Glomerular visceral epithelial cell (primary cell): Measurements from ENCODE around the gene CPEB3.
"Not testable (repeated sequence)": the region's sequence is repeated elsewhere in the genome, so short reads cannot be mapped to it uniquely, and the experiment has no call there.

Experiments used
- DNase-seq: peaks from one replicate; pipeline ENCODE4 v3.0.0-alpha.2; 2016; ENCODE audit errors: extremely low spot score

Gene CPEB3

DNA sequence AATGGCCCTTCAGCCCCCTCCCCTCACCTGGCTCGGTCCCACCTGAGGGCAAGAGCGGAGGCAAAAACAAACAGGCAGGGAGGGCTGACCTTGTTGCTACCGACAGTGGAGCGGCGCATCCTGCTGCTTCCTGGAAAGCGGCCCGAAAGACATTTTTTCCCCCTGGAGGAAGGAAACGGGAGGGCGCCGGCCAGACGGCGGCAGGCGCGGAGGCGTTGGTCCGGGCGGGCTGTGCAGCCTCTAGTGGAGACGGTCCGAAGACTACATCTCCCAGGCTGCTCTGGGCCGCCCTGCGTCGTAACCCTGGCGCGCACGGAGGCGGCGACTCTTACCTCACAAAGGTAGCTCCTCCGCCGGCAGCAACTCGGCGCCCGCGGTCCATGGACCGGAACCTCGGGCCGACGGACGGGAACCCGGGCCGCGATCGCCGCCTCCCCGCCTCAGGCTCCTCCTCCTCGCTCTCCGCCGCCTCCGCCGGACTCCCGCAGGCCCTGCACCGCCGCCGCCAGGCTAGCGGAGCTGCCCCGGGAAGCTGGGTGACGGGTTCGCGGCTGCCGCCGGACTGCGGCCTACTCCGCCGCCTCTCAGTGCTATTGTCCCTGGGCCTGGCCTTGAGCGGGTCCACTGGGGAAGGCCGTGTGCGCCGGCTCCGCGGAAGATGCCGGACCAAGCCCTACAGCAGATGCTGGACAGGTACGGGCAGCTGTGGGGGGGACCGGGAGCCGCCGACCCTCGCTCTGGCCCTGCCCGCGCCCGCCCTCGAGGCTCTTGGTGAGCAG lies at the start of gene CPEB3, which contains the start of gene MARCHF5:
Gene CPEB3 (minus strand): TSS at position 242 of the 779 bp plus-strand sequence. CDS start 50,728 bp downstream, outside the sequence.
Gene MARCHF5 (plus strand): TSS at position 331 of the 779 bp plus-strand sequence. CDS start 328 bp downstream, at position 659.
- peak; percentile 98 for DNase-seq

DNA sequence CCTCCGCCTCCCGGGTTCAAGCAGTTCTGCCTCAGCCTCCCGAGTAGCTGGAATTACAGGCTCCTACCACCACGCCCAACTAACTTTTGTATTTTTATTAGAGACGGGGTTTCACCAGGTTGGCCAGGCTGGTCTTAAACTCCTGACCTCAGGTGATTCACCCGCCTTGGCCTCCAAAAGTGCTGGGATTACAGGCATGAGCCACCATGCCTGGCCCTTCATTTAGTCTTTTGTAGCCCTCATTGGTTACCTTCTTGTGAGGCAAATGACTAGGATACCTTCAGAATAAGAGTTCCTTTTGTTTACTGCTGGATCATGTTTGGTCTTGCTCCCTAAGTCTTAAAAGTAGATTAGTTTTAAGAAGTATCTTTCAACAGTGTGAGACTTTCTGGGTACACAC lies 39.0 kb upstream of the CPEB3 start:
- DNase-seq, result not testable (repeated sequence)

DNA sequence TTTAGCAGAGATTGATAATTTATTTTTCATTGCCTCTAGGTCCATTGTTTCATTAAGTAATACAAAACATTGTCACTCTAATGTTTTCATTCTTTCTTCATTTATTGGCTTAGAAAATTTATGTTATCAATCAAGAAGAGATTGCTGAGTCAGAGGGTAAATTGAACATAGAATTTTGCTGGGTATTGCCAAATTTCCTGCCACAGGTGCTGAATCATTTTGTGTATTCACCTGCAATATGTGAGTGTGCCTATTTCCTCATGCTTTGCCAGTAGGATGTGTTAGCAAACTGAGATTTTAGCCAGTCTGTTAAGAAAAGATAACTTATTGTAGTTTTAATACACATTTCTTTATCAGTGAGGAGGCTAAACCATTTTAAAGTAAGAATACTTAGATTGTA lies 38.1 kb upstream of the CPEB3 start:
- no peak for DNase-seq

DNA sequence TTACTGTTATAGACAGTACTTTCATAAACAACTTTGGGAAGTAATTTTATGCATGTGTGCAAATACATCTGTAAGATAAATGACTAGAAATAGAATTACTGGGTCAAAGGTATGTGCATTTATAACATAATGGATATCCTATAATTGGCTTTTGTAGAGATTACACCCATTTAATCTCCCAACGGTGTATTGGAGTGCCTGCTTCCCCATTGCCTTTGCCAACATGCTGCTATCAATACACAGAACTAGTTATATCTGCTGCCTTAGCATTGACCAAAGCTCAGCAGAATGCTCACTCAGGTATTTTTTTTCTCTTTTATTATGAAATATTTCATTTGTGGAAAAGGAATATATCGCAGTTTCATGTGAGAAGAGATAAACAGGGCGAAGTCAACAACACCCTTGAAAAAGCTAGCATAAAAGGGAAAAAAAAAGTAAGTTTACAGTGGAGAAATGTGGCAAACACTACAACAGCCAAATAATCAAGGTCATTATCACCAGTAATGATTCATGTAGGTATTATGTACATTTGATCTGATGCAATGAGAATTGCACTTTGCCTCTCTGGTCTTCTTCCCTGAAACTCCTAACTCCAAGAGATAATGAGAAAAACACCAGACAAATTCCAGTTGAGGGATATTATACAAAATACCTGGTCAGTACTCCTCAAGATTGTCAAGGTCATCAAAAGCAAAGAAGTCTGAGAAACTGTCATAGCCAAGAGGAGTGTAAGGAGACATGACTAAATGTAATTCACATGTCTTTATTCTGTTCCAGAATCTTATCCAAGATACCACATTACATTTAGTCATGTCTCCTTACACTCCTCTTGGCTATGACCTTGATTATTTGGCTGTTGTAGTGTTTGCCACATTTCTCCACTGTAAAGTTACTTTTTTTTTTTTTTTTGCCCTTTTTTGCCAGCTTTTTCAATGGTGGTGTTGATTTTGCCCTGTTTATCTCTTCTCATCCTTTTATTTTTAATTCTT lies 36.9 kb upstream of the CPEB3 start:
- no peak for DNase-seq

DNA sequence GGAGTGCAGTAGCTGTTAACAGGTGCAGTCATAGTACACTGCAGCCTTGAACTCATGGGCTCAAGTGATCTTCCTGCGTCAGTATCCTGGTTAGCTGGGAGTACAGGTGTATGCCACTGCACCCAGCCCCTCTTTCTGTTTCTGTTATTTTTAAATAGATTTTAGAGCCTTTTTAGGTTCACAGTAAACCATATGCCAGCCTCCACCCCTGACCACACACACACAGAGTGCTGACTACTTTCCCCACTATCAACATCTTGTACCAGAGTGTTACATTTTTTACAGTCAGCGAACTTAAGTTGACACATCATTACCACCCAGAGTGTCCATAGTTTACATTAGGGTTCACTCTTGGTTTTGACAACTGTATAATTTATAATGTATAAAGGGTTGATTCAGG lies 32.2 kb upstream of the CPEB3 start:
- DNase-seq, result no peak

DNA sequence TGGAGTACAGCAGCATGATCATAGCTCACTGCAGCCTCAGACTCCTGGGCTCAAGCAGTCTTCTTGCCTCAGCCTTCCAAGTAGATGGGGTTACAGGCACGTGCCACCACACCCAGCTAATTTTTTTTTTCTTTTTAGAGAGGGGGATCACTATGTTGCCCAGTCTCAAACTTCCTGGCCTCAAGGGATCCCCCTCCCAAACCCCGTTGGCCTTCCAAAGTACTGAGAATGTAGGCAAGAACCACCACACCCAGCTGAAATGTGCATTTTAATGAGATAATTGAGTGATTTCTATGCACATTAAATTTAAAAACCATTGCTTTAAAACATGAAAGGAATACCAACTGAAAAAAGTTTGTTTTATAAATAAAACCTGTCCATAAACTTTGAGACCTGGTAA lies 25.7 kb upstream of the CPEB3 start:
- no peak for DNase-seq

DNA sequence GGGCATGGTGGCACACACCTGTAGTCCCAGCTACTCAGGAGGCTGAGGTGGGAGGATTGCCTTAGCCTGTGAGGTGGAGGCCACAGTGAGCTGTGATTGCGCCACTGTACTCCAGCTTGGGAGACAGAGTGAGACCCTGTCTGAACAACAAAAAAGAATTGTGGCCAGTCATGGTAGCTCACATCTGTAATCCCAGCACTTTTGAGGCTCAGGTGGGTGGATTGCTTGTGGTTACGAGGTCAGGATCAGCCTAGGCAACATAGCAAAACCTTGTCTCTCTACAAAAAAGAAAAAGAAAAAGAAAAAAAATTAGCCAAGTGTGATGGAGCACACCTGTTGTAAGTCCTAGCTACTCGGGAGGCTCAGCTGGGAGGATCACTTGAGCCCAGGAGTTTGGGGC lies 22.9 kb upstream of the CPEB3 start:
- DNase-seq, result no peak

DNA sequence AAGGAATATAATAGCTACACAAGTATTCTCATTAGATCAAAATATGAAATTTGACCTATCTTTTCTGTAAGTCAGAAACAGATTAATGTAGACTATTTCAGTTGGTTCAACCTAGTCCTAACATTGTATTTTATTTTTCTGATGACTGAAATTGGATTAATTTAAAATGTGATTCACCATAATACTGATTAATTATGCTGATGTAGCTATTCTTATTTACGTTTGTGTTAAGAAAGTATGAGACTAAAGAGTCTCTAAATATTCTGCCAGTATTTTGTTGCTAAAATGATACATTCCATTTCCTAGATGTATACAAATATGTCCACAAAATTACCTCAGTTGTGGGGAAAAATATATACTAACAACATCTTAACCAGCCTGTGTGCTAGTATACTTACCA lies 18.4 kb upstream of the CPEB3 start:
- no peak for DNase-seq

DNA sequence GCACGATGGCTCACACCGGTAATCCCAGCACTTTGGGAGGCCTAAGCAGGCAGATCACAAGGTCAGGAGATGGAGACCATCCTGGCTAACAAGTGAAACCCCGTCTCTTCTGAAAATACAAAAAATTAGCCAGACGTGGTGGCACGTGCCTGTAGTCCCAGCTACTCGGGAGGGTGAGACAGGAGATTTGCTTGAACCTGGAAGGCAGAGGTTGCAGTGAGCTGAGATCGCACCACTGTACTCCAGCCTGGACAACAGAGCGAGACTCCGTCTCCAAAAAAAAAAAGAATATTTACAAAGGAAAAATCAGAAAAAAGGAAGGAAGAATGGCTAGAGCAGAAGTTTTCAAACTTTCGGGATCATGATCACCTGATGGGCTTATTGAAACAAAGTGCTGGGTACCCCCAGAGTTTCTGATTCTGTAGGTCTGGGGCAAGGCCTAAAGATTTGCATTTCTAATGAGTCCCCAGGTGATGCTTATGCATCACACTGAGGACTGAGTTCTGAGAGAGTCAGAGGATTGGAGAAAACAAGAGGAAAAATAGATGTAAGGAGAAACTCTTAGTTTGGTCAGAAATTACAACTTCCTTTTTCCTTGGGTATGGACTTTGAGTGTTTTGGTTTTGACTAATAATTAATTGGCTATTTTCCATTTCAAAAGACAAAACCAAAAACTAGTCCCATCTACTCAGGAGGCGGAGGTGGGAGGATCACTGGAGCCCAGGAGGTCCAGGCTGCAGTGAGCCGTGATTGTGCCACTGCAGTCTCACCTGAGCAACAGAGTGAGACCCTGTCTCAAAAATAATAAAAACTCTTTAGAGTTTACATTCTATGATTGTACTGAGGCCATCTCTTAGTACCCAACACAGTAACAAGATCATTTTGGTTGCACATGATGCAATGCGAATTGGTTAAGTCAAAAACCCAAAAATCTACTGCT lies 14.5 kb upstream of the CPEB3 start:
- DNase-seq, result no peak

DNA sequence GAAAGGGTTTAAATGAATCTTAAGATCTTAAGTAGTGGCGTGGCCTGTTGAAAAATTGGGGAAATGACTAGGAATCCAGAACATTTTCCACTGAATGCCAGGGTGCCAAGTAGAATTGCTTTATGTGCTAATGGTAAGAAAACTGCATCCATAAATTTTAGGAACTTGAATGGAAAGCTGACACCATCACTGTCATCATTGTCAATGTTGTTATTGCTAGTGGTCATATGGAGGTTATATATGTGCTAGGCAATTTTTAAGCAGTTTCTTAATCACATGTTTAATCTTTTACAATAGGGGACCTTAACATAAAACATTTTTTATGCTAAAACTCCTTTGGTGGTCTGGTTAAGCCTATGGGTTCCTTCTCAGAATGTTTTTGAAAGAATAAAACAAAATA lies 13.2 kb upstream of the CPEB3 start:
- DNase-seq, result no peak

DNA sequence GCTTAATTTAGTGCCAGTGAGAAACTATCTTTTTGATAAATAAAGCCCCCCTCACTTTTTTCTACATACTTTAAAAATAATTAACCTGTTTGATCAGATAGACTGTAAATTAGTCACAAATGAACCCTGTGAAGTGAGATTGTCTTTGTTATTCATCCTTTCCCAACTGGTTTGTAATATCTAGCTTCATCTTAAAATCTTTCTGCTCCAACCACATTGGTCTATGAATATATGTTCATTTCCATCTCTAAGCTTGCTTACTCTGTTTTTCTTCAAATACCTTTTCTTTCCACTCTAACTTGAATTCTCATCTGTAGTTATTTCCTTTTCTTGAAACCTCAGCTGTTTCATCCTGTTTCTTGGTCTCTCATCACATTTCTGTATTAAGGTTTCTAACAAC lies 12.2 kb upstream of the CPEB3 start:
- no peak for DNase-seq

DNA sequence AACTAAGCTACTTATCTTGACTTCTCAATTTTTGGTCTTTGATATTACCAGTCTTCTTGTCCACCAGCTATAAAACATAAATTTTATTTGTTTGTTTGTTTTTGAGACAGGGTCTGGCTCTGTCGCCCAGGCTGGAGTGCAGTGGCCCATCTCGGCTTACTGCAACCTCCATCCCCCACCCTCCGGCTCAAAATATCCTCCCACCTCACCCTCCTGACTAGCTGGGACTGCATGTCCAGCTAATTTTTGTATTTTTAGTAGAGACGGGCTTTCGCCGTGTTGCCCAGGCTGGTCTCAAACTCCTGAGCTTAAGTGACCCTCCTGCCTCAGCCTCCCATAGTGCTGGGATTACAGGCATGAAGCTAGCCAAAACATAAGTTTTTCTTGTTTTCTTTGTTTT lies 7.6 kb upstream of the CPEB3 start:
- no peak for DNase-seq

DNA sequence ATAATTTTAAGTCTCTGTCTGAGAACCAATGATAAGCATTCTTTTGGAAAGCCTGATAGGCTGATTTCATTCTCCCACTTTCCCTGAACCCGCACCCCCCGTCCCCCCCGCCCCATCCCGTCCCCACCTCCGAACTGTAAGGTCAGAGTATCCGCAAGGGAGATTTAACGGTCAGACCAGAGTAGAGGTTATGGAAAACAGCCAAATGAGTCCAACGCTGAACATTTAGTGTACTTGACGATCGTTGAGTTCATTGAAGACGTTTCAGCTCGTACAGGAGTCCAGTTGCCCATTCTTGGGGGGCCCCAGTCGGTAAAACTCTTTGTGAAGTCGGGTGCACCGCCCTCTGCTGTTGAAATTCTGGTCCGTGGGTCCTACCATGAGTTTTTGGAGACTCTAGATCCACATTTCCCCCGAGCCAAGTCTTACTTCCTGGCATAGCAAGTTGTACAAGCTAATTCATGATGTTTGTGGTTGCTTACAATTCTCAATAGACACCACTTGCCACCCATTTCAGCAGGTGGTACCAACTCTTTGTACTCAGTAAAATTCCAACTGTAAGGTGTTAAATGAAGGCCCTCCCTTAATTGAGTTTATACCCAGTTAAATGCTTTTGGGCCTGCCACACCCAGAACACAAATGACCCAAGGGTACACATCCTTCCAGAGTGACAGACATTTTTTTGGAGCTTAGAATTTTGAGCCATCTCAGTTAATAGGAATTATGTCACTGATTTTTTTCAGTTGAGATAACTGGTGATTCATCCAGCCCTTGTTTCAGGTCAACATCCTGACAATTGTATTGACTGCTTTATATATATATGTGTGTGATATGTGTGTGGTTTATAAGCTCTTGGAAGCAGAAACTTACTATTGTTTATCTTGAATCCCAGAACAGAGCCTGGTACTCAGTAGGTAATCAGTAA lies 1.3 kb upstream of the CPEB3 start:
- peak; percentile 48 for DNase-seq

DNA sequence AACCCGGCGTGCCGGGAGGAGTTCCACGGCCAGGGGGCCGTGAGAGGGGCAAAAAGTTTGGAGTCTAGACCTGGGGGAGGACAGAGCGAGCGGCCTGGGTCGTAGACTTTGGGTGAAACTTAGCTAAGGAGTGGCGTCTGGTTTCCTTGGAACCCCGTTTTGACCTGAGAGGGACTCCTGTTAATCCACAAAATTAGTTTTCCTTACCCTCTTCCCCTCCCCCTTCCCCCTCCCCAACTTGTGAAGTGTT lies 663 bp upstream of the CPEB3 start:
- DNase-seq, result no peak

DNA sequence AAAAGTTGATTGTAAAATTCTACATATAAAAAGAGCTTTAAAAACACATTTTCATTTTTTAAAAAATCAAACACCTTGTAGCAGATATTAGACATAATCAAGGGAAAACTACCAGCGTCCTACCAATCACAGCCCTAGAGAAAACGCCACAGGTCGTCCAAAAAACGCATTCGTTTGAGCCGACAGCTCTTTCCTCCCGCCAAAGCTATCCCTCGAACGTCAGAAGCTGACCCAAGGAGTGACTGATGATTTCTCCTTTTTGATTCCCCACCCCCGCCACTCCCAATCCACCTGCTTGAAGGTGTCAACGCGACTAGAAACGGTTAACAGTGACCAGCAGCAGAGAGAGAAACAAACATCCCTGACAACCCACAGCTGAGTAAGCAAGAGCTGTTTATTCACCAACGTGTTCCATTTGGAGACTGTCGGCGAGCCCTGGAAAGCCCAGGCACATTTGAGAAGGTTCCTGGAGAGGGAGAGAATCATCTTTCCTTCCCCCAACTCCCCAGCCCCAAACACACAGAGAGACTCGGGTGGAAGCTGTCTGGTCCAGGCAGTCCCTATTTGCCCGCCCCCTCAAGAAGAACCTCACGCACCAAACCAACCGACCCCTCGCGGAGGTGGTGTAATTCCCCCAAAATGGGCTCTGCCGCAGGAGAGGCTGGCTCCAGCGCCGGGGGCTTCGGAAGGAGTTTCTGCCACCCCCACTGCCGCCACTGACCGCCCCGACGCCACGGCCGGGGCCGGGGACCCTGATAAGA lies 622 bp downstream of the CPEB3 start:
- DNase-seq, result peak; percentile 37

DNA sequence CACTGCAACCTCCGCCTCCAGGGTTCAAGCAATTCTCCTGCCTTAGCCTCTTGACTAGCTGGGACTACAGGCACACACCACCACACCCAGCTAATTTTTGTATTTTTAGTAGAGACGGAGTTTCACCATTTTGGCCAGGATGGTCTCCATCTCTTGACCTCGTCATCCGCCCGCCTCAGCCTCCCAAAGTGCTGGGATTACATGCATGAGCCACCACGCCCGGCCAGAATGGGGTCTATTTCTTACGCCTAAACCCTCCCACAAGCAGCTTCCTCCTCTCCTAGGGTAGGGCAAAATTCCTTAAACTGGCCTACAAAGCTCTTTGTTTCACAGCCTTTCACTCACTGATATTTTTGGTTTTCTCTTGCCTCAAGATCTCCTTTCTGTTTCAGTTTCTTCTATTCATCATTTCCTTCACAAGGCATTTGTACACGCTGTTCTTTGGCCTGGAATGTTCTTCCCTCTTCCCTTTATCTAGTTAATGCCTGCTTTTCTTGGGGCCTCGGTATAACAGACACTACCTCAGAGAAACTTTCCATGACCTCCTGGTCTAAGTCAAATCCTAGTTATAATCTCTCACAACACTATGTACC lies 6.7 kb downstream of the CPEB3 start:
- DNase-seq, result no peak

DNA sequence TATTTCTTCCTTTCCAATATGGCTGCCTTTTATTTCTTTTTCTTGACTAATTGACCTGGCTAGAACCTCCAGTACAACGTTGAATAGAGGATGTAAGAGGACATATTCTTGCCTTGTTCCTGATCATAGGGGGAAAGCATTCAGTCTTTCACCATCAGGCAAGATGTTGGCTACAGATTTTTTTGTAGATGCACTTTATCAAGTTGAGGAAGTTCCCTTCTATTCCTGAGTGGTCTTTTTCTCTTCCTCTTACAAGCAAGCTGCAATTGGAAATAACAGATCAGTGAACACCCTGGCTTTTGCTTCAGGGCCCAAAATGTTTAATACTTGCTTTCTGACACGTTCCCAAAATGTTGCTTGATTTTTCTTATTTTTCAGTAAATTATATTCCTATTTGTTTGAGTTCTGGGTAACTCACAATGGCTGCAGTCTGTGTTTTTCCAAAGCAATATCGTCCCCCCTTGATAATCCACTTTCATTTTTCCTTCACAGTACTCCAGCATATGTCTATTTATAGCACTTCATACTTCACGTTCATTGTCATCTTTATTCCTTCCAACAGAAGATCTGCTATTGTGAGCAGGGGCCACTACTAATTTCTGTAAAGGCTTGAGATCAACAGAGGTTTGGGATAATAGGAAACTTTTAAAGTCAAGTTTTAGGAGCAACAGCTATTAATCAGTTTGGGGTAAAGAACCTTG lies 11.7 kb downstream of the CPEB3 start:
- no peak for DNase-seq

DNA sequence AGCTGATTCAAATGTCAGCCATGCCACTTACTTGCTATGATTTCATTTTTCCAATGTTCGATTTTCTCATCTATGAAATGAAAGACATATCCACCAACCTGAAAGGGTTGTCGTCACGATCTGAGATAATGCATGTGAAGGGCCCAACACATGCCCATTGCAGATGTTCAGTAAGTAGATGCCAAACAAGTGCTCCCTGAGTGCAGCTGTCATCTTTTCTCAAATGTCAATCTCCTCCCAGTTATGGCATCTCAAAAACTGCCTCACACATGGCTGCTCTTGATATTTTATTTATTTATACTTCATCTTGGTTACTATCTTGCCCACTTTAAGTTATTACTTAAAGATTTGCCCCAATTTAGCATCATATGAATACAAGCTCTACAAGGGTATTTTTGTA lies 16.8 kb downstream of the CPEB3 start:
- no peak for DNase-seq

DNA sequence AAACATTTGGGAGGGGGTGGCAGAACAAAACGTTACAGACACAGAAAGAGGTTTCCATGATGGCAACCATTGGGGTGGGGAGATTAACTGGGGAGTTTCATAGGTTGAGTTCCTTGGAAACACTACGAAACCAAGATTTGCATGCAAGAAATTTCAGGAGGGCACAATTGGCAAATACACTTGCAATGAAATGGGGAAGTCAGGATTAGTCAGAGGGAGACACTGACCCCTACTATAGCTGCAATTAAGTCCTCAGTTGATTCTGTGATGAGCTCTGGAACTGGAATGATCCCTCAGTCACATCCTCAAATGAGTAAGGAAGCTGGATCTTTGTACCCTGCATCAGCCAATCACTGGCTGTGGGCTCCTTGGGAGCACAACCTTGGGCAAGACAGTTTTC lies 22.1 kb downstream of the CPEB3 start:
- DNase-seq, result no peak
